Liver (tissue), 9 donors: Measurements from ENCODE around the gene TNFRSF1B. TPM values are rescaled to one million over a fixed set of nuclear protein-coding genes. Genes with fewer than 3 reads are reported as not detected.

Experiments used
- DNase-seq: peaks from one replicate; pipeline ENCODE4 v3.0.0-alpha.2; 2017; ENCODE audit warnings: low spot score
- H3K27ac ChIP-seq, 2 donors: one replicate each; pipeline ENCODE4 v1.7.0; 2013; ENCODE audit warnings: inconsistent platforms in 2 of 2, low read length in 2 of 2, control low read depth in 1 of 2, low read depth in 1 of 2, mild to moderate bottlenecking in 1 of 2
- H3K27me3 ChIP-seq, 4 donors: one replicate each; pipeline versions ENCODE4 v1.6.1 to v1.7.0; 2013; ENCODE audit warnings: low read length in 3 of 4, inconsistent platforms in 1 of 4, mild to moderate bottlenecking in 1 of 4, moderate library complexity in 1 of 4; ENCODE audit not compliant: control insufficient read depth in 4 of 4, insufficient read depth in 4 of 4
- H3K36me3 ChIP-seq, 4 donors: one replicate each; pipeline versions ENCODE4 v1.6.1 to v1.7.0; 2013; ENCODE audit warnings: low read length in 3 of 4, mild to moderate bottlenecking in 3 of 4, low read depth in 1 of 4, moderate library complexity in 1 of 4; ENCODE audit not compliant: control insufficient read depth in 4 of 4, insufficient read depth in 3 of 4
- H3K4me1 ChIP-seq, 4 donors: one replicate each; pipeline versions ENCODE4 v1.6.1 to v1.7.0; 2013; ENCODE audit warnings: low read length in 3 of 4, mild to moderate bottlenecking in 3 of 4, moderate library complexity in 1 of 4; ENCODE audit not compliant: control insufficient read depth in 4 of 4, insufficient read depth in 4 of 4
- H3K4me3 ChIP-seq, 3 donors: one replicate each; pipeline versions ENCODE4 v1.6.1 to v1.7.0; 2013; ENCODE audit warnings: low read length in 3 of 3, control low read depth in 1 of 3, low read depth in 1 of 3, mild to moderate bottlenecking in 1 of 3
- H3K9ac ChIP-seq, 2 donors: one replicate each; pipeline ENCODE4 v1.7.0; 2013; ENCODE audit warnings: low read length in 2 of 2, mild to moderate bottlenecking in 2 of 2, moderate library complexity in 2 of 2, control low read depth in 1 of 2, low read depth in 1 of 2
- H3K9me3 ChIP-seq, 4 donors: one replicate each; pipeline versions ENCODE4 v1.6.1 to v1.7.0; 2013; ENCODE audit warnings: low read length in 3 of 4; ENCODE audit not compliant: control insufficient read depth in 4 of 4
- ATF3 ChIP-seq: IDR thresholded peaks from 2 replicates; pipeline ENCODE4 v1.6.1; 2016; ENCODE audit warnings: antibody characterized with exemption
- CTCF ChIP-seq: fragments of 150-350 bp; IDR thresholded peaks from 2 replicates; pipeline ENCODE4 v1.5.1; 2017; ENCODE audit warnings: improper control_type of control experiment, low read depth, low read length; ENCODE audit not compliant: missing input control
- EGR1 ChIP-seq, 2 donors: IDR thresholded peaks; 2 replicates each; pipeline ENCODE4 v1.6.1; 2016 to 2018; ENCODE audit warnings: antibody characterized with exemption in 2 of 2, low read depth in 2 of 2
- FOXA1 ChIP-seq: IDR thresholded peaks from 2 replicates; pipeline ENCODE4 v1.6.1; 2016; ENCODE audit warnings: antibody characterized with exemption
- FOXA2 ChIP-seq: IDR thresholded peaks from 2 replicates; pipeline ENCODE4 v1.6.1; 2016; ENCODE audit warnings: antibody characterized with exemption
- GABPA ChIP-seq, 2 donors: IDR thresholded peaks in 1 of 2; conservative IDR thresholded peaks in 1 of 2; 2 replicates each; pipeline ENCODE4 v1.6.1; 2016; ENCODE audit warnings: antibody characterized with exemption in 2 of 2, mild to moderate bottlenecking in 1 of 2, moderate library complexity in 1 of 2
- HNF4A ChIP-seq, 2 donors: conservative IDR thresholded peaks; 2 replicates each; pipeline ENCODE4 v1.6.1; 2016; ENCODE audit warnings: antibody characterized with exemption in 2 of 2, mild to moderate bottlenecking in 2 of 2
- JUND ChIP-seq, 2 donors: IDR thresholded peaks; 2 replicates each; pipeline ENCODE4 v1.6.1; 2016; ENCODE audit warnings: antibody characterized with exemption in 2 of 2
- NR2F2 ChIP-seq: IDR thresholded peaks from 2 replicates; pipeline ENCODE4 v1.6.1; 2016; ENCODE audit warnings: antibody characterized with exemption
- RAD21 ChIP-seq, 2 donors: IDR thresholded peaks; 2 replicates each; pipeline ENCODE4 v1.6.1; 2016; ENCODE audit warnings: antibody characterized with exemption in 2 of 2, mild to moderate bottlenecking in 2 of 2
- REST ChIP-seq: IDR thresholded peaks from 2 replicates; pipeline ENCODE4 v1.6.1; 2016; ENCODE audit warnings: antibody characterized with exemption, mild to moderate bottlenecking
- RXRA ChIP-seq, 2 donors: IDR thresholded peaks; 2 replicates each; pipeline ENCODE4 v1.6.1; 2017 to 2018; ENCODE audit warnings: antibody characterized with exemption in 2 of 2, mild to moderate bottlenecking in 1 of 2
- SP1 ChIP-seq: IDR thresholded peaks from 2 replicates; pipeline ENCODE4 v1.6.1; 2018; ENCODE audit warnings: antibody characterized with exemption, mild to moderate bottlenecking
- TAF1 ChIP-seq: conservative IDR thresholded peaks from 2 replicates; pipeline ENCODE4 v1.6.1; 2016; ENCODE audit warnings: antibody characterized with exemption, mild to moderate bottlenecking
- YY1 ChIP-seq: IDR thresholded peaks from 2 replicates; pipeline ENCODE4 v1.6.1; 2016; ENCODE audit warnings: antibody characterized with exemption, mild to moderate bottlenecking
- ZBTB33 ChIP-seq: IDR thresholded peaks from 2 replicates; pipeline ENCODE4 v1.6.1; 2016; ENCODE audit warnings: antibody characterized with exemption
- WGBS: extraction: QIAGEN DNeasy Blood & Tissue Kit; methylation state at CpG from one replicate; pipeline ENCODE4 v1.1.7; 2013; 5-methylcytosine and 5-hydroxymethylcytosine counted together
- polyA plus RNA-seq, 2 donors: library from polyadenylated mRNA; stranded (reverse) in 1 of 2; unstranded in 1 of 2; fragments of 200-250 nt in 1 of 2; fragments of >200 nt in 1 of 2; fragmentation: Nextera tagmentation in 1 of 2; extraction: Ambion mirVana in 1 of 2; gene quantifications; one replicate each; pipeline versions ENCODE4 v1.2.1 to v1.2.3, GENCODE V29; 2013 to 2015
- total RNA-seq, 2 donors: library from RNA; depleted of rRNA; stranded (reverse); fragments of >200 nt; gene quantifications; one replicate each; pipeline ENCODE4 v1.2.3, GENCODE V29; 2014
- donor health status: healthy.
- donor health status: healthy.
- donor health status: healthy.
- donor health status: healthy.
- donor health status: healthy.

TNFRSF1B gene
- total and polyA plus RNA-seq, 4 donors, result 7.2 to 19.6 (median 16.5) TPM

- TF ChIP-seq RAD21 (IDR thresholded peaks at IDR 0.05) (peak; percentile 7 to 43), TAF1 (no peak), ATF3 (no peak), CTCF (peak; percentile 8), RXRA (IDR thresholded peaks at IDR 0.05) (no peak), REST (no peak), SP1 (no peak), ZBTB33 (no peak)
Measured at GRCh38 chr1:12196641-12197482, 30.1 kb downstream of the TNFRSF1B start.

GRCh38 chr1:12197483-12197880 lies 30.7 kb downstream of the TNFRSF1B start:
- no peak overlapping the region for H3K9ac ChIP-seq
- H3K27ac ChIP-seq, result no peak overlapping the region
- peaks cover 19 to 48% (median 34%) of the 10 kb centered on the region in 4 donors for H3K36me3 ChIP-seq
- 90% methylated on average over 7 of the region's 7 CpGs for WGBS
- H3K4me3 ChIP-seq, result no peak overlapping the region
- no peak for DNase-seq
- H3K9me3 ChIP-seq, result no peaks in the 10 kb centered on the region
- no peaks in the 10 kb centered on the region for H3K4me1 ChIP-seq
- H3K27me3 ChIP-seq, result no peaks in the 10 kb centered on the region
- TF ChIP-seq REST, result no peak
- TF ChIP-seq SP1, result no peak
- TF ChIP-seq JUND (IDR thresholded peaks at IDR 0.05), result no peak
- TF ChIP-seq FOXA2, result no peak
- no peak for TF ChIP-seq CTCF
- no peak for TF ChIP-seq NR2F2
- no peak for TF ChIP-seq EGR1 (IDR thresholded peaks at IDR 0.05; ENCODE audit: low read depth in 2 of 2)
- no peak for TF ChIP-seq HNF4A (conservative IDR thresholded peaks at IDR 0.05)
- no peak for TF ChIP-seq FOXA1
- no peak for TF ChIP-seq RAD21 (IDR thresholded peaks at IDR 0.05)
- TF ChIP-seq TAF1, result no peak
- TF ChIP-seq GABPA (IDR thresholded peaks at IDR 0.05 in 1 of 2, conservative IDR thresholded peaks at IDR 0.05 in 1 of 2), result no peak
- no peak for TF ChIP-seq YY1
- no peak for TF ChIP-seq ATF3

More at GRCh38 chr1:12196641-12197482, 30.1 kb downstream of the TNFRSF1B start:
- Histone ChIP-seq H3K4me1 (no peaks in the 10 kb centered on the region), H3K9me3 (no peaks in the 10 kb centered on the region), H3K27ac (no peak overlapping the region), H3K4me3 (no peak overlapping the region), H3K36me3 (peaks cover 14 to 48% (median 34%) of the 10 kb centered on the region in 4 donors), H3K27me3 (no peaks in the 10 kb centered on the region), H3K9ac (no peak overlapping the region)
- no peak for DNase-seq
- 83% methylated on average over 20 of the region's 20 CpGs for WGBS
